OCI-LY1 (cell line): ENCODE data around the gene B3GNT9.

Experiments used
- H2AFZ ChIP-seq: fragments of 200-600 bp; sonication (generic), shearing (Covaris generic); 2 replicates; pipeline ENCODE4 v1.6.0; 2014; ENCODE audit warnings: antibody characterized with exemption, mild to moderate bottlenecking, low read length
- H3F3A ChIP-seq: fragments of 200-600 bp; sonication (generic), shearing (Covaris generic); 2 replicates; pipeline ENCODE4 v1.6.0; 2014; ENCODE audit warnings: mild to moderate bottlenecking, antibody characterized with exemption, low read length, moderate library complexity; ENCODE audit not compliant: insufficient read depth
- H3K27ac ChIP-seq: fragments of 200-600 bp; sonication (generic); 2 replicates; pipeline ENCODE4 v1.5.1; 2014; ENCODE audit warnings: low read length, mixed run types, mild to moderate bottlenecking, low read depth; ENCODE audit not compliant: poor library complexity, severe bottlenecking
- H3K27me3 ChIP-seq: fragments of 200-600 bp; sonication (generic); 2 replicates; pipeline ENCODE4 v1.6.0; 2014; ENCODE audit warnings: antibody characterized with exemption, mild to moderate bottlenecking, low read length, moderate library complexity; ENCODE audit not compliant: insufficient read depth
- H3K36me3 ChIP-seq: fragments of 200-600 bp; sonication (generic); 2 replicates; pipeline ENCODE4 v1.6.1; 2014; ENCODE audit warnings: mild to moderate bottlenecking, antibody characterized with exemption, low read length, moderate library complexity, mixed read lengths; ENCODE audit not compliant: insufficient read depth
- H3K4me1 ChIP-seq: fragments of 200-600 bp; sonication (generic); 2 replicates; pipeline ENCODE4 v1.5.1; 2014; ENCODE audit warnings: mild to moderate bottlenecking, low read length, moderate library complexity; ENCODE audit not compliant: insufficient read depth, severe bottlenecking
- H3K4me2 ChIP-seq: fragments of 200-600 bp; sonication (generic), shearing (Covaris generic); 2 replicates; pipeline ENCODE4 v1.6.1; 2014; ENCODE audit warnings: low read length
- H3K4me3 ChIP-seq: fragments of 200-600 bp; sonication (generic); 2 replicates; pipeline ENCODE4 v1.5.1; 2014; ENCODE audit warnings: low read length, low read depth, mild to moderate bottlenecking, mixed read lengths; ENCODE audit not compliant: poor library complexity, severe bottlenecking
- H3K79me2 ChIP-seq: fragments of 200-600 bp; shearing (Covaris generic); 2 replicates; pipeline ENCODE4 v1.6.1; 2016; ENCODE audit warnings: mixed run types, low read length, mixed read lengths; ENCODE audit not compliant: insufficient read depth
- H3K9ac ChIP-seq: fragments of 200-600 bp; sonication (generic), shearing (Covaris generic); 2 replicates; pipeline ENCODE4 v1.6.1; 2014; ENCODE audit warnings: mild to moderate bottlenecking, low read length, mixed read lengths
- H3K9me2 ChIP-seq: fragments of 200-600 bp; sonication (generic), shearing (Covaris generic); 2 replicates; pipeline ENCODE4 v1.6.1; 2014; ENCODE audit warnings: low read depth, mild to moderate bottlenecking, low read length, mixed read lengths
- H3K9me3 ChIP-seq: fragments of 200-600 bp; shearing (Covaris generic); 2 replicates; pipeline ENCODE4 v1.6.1; 2014; ENCODE audit warnings: low read length, mixed read lengths
- H4K20me1 ChIP-seq: fragments of 200-600 bp; sonication (generic), shearing (Covaris generic); 2 replicates; pipeline ENCODE4 v1.6.0; 2016; ENCODE audit warnings: mild to moderate bottlenecking, low read length; ENCODE audit not compliant: insufficient read depth
- EZH2 ChIP-seq: fragments of 200-600 bp; sonication (generic), shearing (Covaris generic); IDR thresholded peaks from 2 replicates; pipeline ENCODE4 v1.8.0; 2017; ENCODE audit warnings: borderline replicate concordance, mixed run types, mild to moderate bottlenecking, antibody characterized with exemption, low read length, moderate library complexity, mixed read lengths
- TF ChIP-seq, protein P1 (sequence below): fragments of 200-600 bp; sonication (generic), shearing (Covaris generic); IDR thresholded peaks from 2 replicates; pipeline ENCODE4 v1.5.1; 2017; ENCODE audit warnings: mild to moderate bottlenecking, antibody characterized with exemption, low read length, moderate library complexity, mixed read lengths

B3GNT9 gene

GRCh38 chr16:67144943-67145342 is 5.9 kb downstream of the B3GNT9 start:
- Histone ChIP-seq H3K27ac (no peak overlapping the region), H3K27me3 (no peaks in the 10 kb centered on the region), H3K4me1 (no peaks in the 10 kb centered on the region), H2AFZ (no peak overlapping the region), H3K36me3 (peaks cover 82% of the 10 kb centered on the region), H3F3A (no peaks in the 10 kb centered on the region), H3K9me2 (no peaks in the 10 kb centered on the region), H4K20me1 (no peaks in the 10 kb centered on the region), H3K9me3 (no peaks in the 10 kb centered on the region), H3K79me2 (no peaks in the 10 kb centered on the region), H3K4me2 (no peak overlapping the region), H3K4me3 (no peak overlapping the region), H3K9ac (no peak overlapping the region)
- TF ChIP-seq EZH2 = no peak
- TF ChIP-seq, protein P1, sequence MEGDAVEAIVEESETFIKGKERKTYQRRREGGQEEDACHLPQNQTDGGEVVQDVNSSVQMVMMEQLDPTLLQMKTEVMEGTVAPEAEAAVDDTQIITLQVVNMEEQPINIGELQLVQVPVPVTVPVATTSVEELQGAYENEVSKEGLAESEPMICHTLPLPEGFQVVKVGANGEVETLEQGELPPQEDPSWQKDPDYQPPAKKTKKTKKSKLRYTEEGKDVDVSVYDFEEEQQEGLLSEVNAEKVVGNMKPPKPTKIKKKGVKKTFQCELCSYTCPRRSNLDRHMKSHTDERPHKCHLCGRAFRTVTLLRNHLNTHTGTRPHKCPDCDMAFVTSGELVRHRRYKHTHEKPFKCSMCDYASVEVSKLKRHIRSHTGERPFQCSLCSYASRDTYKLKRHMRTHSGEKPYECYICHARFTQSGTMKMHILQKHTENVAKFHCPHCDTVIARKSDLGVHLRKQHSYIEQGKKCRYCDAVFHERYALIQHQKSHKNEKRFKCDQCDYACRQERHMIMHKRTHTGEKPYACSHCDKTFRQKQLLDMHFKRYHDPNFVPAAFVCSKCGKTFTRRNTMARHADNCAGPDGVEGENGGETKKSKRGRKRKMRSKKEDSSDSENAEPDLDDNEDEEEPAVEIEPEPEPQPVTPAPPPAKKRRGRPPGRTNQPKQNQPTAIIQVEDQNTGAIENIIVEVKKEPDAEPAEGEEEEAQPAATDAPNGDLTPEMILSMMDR = no peak

DNA sequence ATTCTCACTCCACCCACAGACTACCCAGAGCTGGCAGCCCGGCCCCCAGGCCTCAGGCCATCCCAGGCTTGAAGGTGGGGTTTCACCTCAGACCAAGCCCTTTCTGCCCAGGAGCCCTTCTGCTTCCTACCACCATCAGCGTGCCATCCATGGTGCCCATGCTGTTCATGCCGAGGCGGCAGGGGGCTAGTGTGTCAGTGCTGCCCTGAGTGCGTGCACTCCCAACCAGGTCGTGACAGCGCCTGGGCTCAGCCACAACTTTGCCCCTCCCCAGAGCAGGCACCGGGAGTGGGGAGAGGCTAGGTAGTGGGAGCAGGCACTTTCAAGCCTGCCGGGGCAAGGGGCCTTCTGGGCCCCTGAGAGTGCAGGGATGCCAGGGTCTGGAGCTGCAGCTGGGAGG is 8.5 kb downstream of the B3GNT9 start:
- peaks cover 82% of the 10 kb centered on the region for H3K36me3 ChIP-seq
- H3F3A ChIP-seq = no peaks in the 10 kb centered on the region
- H3K9me3 ChIP-seq = no peaks in the 10 kb centered on the region
- H3K4me1 ChIP-seq = no peaks in the 10 kb centered on the region
- no peaks in the 10 kb centered on the region for H3K79me2 ChIP-seq
- H3K4me3 ChIP-seq = no peak overlapping the region
- H3K27ac ChIP-seq = no peak overlapping the region
- no peak overlapping the region for H3K4me2 ChIP-seq
- no peak overlapping the region for H2AFZ ChIP-seq
- H3K9ac ChIP-seq = no peak overlapping the region
- no peaks in the 10 kb centered on the region for H3K9me2 ChIP-seq
- H3K27me3 ChIP-seq = no peaks in the 10 kb centered on the region
- no peak for TF ChIP-seq EZH2
- TF ChIP-seq, protein P1 = no peak
- H4K20me1 ChIP-seq = no peaks in the 10 kb centered on the region

DNA sequence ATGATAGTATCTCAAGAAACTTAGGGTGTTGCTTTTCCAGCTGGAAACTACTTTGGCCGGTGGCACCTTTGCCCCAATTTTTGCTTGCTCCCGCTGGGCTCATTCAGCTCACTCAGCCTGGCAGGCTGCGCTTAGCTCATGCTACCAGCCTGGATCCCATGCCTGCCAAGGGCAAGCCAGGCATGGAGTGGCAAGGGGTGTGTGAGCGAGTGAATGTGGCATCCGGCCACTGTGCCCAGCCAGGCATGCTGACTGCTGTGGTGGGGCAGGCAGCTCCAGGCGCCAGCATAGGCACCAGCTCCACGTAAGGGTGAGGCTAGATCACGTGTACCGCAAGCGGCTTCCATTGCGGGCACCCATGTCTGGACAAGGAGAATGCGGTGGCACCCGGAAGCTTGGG is 9.4 kb downstream of the B3GNT9 start:
- no peaks in the 10 kb centered on the region for H3K9me2 ChIP-seq
- TF ChIP-seq, protein P1 = no peak
- no peak for TF ChIP-seq EZH2
- H4K20me1 ChIP-seq = no peaks in the 10 kb centered on the region
- H3K9me3 ChIP-seq = no peaks in the 10 kb centered on the region
- H3K4me2 ChIP-seq = no peak overlapping the region
- H3K36me3 ChIP-seq = peaks cover 84% of the 10 kb centered on the region
- no peaks in the 10 kb centered on the region for H3K79me2 ChIP-seq
- H3K27ac ChIP-seq = no peak overlapping the region
- H3K4me3 ChIP-seq = no peak overlapping the region
- H2AFZ ChIP-seq = no peak overlapping the region
- no peak overlapping the region for H3K9ac ChIP-seq
- no peaks in the 10 kb centered on the region for H3F3A ChIP-seq
- H3K27me3 ChIP-seq = no peaks in the 10 kb centered on the region
- no peaks in the 10 kb centered on the region for H3K4me1 ChIP-seq
